ENCODE data around the gene NFKBIL1.
"Not testable (repeated sequence)": the region's sequence is repeated elsewhere in the genome, so short reads cannot be mapped to it uniquely, and the experiment has no call there.

NFKBIL1 gene

GRCh38 chr6:31582230-31582643, 34.8 kb downstream of the NFKBIL1 start, which contains the start of gene LTB:
LTB (minus strand) TSS chr6:31582424; CDS start chr6:31582417, 7 bp downstream.
- DNase-seq = no peak

DNA sequence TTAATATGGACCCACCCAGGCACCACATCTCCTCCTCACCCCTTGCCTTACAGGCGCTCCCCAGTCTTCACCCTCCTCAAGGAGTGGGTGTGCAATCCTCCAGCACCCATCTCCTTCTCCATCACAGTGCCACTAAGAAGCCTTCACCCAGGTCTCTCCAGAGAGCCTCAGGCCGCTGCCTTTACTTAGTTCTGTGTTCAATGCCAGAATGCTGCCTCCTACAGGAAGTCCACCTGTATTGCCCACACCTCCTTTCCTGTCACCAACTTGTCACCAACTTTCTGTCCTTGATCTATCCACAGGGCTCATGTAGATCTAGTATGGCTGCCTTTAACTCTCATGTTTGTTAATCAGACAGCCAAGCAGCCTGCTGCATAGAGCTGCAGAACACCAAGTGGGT, 38.1 kb downstream of the NFKBIL1 start:
- no peak for DNase-seq

GRCh38 chr6:31586008-31586407, 38.6 kb downstream of the NFKBIL1 start, which contains the start of gene LST1:
LST1 (plus strand) TSS chr6:31586277; CDS start chr6:31587300, 1,023 bp downstream.
- no peak for DNase-seq

- DNase-seq = no peak
Measured at GRCh38 chr6:31586599-31587281, 39.3 kb downstream of the NFKBIL1 start.

DNA sequence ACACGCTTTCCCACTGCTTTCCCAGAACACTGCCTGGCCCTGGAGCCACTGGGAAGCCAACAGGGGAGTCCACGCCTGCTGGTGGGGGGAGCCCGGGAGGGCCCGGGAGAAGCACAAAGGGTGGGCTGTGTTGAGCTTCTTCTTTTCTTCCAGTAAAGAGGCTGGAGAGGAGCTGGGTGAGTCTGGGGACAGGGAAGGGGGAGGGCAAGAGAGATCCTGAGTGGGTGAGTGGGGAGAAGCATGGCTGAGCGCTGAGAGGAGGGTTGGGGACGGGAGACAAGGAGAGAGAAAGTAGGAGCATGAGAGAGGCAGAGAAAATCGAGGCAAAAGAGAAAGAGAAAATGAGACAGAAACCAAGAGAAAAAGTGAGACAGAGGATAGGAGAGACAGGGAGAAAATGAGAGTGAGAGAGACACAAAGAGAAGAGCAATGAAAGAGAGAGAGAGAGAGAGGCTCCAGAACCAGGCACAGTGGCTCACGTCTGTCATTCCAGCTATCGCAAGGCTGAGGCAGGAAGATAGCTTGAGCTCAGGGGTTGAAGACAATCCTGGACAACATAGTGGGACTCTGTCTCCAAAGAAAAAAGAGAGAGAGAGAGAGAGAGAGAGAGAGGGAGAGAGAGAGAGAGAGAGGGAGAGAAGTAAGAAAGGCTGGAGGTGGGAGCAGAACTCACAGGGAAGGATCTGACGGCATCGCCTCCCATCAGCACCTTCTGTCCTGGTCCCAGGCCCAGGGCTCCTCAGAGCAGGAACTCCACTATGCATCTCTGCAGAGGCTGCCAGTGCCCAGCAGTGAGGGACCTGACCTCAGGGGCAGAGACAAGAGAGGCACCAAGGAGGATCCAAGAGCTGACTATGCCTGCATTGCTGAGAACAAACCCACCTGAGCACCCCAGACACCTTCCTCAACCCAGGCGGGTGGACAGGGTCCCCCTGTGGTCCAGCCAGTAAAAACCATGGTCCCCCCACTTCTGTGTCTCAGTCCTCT, 40.7 kb downstream of the NFKBIL1 start:
- no peak for DNase-seq

DNA sequence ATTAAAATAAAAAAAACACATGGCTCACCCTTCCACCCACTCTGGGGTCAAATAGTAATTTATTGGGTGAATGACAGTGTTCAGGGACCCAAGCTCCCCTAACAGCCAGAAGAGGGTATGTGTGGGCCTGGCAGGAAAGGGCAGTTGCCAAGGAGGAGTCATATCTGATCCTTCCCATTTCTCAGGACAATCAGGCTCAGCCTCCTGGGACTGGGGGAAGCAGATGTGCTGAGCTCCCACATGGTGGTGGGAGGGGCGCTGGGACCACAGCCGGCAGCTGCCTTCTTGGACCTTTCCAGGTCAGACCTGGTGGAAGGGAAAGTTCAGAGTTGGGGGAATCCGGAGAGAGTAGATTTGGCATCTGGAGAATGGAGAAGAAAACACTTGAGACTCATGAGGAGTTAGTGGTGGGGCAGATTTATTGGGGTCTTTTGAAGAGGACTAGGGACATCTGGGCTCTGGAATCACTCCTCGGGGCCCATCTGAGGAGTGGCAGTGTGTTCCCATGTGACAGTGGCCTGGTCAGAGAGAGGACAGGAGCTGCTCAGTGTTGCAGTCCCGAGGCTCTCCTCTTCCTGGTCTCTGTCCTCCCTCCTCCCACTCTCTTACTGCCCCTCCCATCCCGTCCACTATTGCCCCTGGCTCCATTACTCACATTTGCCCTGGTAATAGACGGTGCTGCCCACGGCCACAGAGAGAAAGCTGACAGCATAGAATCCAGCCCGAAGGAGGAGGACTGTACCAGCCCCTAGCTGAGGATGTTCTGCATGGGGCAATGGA, 41.7 kb downstream of the NFKBIL1 start:
- no peak for DNase-seq

GRCh38 chr6:31590691-31591090, 43.3 kb downstream of the NFKBIL1 start:
- DNase-seq = not testable (repeated sequence)

DNA sequence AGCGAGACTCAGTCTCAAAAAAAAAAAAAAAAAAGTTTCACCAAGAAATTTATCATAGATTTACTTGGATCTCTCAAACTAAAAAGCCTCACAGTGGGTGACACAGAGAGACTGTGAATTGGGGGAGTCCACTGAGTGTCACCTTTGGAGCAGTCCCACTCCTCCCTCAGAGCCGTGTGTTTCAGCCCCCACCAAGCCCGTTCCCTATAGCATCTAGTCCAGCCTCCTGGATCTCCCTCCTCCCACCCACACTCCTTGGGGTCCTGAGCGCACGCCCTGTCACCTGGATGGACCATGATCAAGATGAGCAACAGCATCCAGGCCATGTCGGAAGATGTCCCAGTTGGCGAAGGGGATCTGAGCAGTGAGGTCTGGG, 45.0 kb downstream of the NFKBIL1 start:
- no peak for DNase-seq

DNA sequence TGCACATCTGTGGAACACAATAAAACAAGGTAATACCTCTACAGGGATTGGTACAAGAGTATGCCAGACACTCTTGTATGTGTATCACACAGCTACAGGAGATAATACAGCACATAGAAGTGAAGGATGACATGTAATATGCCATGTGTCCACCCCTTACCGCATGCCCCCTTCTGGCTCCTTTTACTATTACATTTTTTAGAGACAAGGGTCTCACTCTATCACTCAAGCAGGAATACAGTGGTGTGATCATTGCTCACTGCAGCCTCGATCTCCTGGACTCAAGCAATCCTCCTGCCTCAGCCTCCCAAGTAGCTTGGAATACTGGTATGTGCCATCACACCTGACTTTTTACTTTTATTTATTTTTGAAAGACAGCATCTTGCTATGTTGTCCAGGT, 49.6 kb downstream of the NFKBIL1 start:
- DNase-seq = no peak

- DNase-seq = no peak
Measured at GRCh38 chr6:31607317-31607716, 59.9 kb downstream of the NFKBIL1 start.

Measured in NCI-H2171 (cell line).